ENCODE measurements around the gene SMARCAL1. TPM values are rescaled to one million over a fixed set of nuclear protein-coding genes. Genes with fewer than 3 reads are reported as not detected.

SMARCAL1 gene
- total RNA-seq, 2 donors from 2014 or later, result 15.3 to 32.2 TPM

DNA sequence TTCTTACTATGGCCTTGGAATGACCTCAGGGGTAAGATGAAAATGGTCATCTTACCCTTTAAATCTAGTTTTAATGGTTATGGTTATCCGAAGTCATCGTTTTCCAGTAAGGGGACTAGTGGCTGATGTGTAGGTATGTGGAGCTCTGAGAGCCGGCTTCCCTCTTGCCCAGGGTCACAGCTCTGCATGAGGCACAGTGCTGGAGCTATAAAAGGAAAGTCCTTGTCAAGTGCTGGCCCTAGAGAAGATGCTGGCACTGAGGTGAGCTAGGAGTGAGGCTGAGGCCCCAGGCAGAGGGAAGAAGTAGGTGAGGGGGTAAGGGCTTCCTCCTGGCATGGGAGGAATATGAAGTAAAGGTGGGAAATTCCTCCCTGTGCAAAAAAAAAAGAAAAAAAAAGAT lies 35.0 kb downstream of the SMARCAL1 start:
- Histone ChIP-seq H3K27me3 (replicated peaks; ENCODE audit: insufficient read depth) (no peaks in the 10 kb centered on the region), H3K27ac (no peak overlapping the region), H3K9me3 (no peaks in the 10 kb centered on the region), H3K36me3 (peaks cover 5 to 7% of the 10 kb centered on the region in 2 donors), H3K4me1 (replicated peaks) (no peaks in the 10 kb centered on the region), H3K4me3 (no peak overlapping the region)
- intact Hi-C loops (cut with DNase I), result no loop called here
- TF ChIP-seq POLR2A (IDR thresholded peaks at IDR 0.05) (no peak), POLR2AphosphoS5 (IDR thresholded peaks at IDR 0.05) (no peak)
- TF ChIP-seq, protein P1, sequence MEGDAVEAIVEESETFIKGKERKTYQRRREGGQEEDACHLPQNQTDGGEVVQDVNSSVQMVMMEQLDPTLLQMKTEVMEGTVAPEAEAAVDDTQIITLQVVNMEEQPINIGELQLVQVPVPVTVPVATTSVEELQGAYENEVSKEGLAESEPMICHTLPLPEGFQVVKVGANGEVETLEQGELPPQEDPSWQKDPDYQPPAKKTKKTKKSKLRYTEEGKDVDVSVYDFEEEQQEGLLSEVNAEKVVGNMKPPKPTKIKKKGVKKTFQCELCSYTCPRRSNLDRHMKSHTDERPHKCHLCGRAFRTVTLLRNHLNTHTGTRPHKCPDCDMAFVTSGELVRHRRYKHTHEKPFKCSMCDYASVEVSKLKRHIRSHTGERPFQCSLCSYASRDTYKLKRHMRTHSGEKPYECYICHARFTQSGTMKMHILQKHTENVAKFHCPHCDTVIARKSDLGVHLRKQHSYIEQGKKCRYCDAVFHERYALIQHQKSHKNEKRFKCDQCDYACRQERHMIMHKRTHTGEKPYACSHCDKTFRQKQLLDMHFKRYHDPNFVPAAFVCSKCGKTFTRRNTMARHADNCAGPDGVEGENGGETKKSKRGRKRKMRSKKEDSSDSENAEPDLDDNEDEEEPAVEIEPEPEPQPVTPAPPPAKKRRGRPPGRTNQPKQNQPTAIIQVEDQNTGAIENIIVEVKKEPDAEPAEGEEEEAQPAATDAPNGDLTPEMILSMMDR (IDR thresholded peaks at IDR 0.05), result no peak
- 100% methylated on average over 3 of the region's 3 CpGs for WGBS
- DNase-seq (ENCODE audit: low spot score), result no peak

- no peak overlapping the region for H3K4me3 ChIP-seq
- no peaks in the 10 kb centered on the region for H3K4me1 ChIP-seq (replicated peaks)
- H3K36me3 ChIP-seq, result peaks cover 5 to 7% of the 10 kb centered on the region in 2 donors
- no peaks in the 10 kb centered on the region for H3K27me3 ChIP-seq (replicated peaks; ENCODE audit: insufficient read depth)
- DNase-seq (ENCODE audit: low spot score), result no peak
- no peaks in the 10 kb centered on the region for H3K9me3 ChIP-seq
- no peak overlapping the region for H3K27ac ChIP-seq
- intact Hi-C loops (cut with DNase I), result no loop called here
- TF ChIP-seq POLR2A (IDR thresholded peaks at IDR 0.05) (no peak), POLR2AphosphoS5 (IDR thresholded peaks at IDR 0.05) (no peak)
- TF ChIP-seq, protein P1 (IDR thresholded peaks at IDR 0.05), result no peak
These were observed 36.5 kb downstream of the SMARCAL1 start for GRCh38 chr2:216448829-216449228.

GRCh38 chr2:216450346-216450745 lies 38.1 kb downstream of the SMARCAL1 start:
- H3K4me3 ChIP-seq, result no peak overlapping the region
- no peaks in the 10 kb centered on the region for H3K9me3 ChIP-seq
- intact Hi-C loops (cut with DNase I), result no loop called here
- no peaks in the 10 kb centered on the region for H3K4me1 ChIP-seq (replicated peaks)
- no peak overlapping the region for H3K27ac ChIP-seq
- no peaks in the 10 kb centered on the region for H3K27me3 ChIP-seq (replicated peaks; ENCODE audit: insufficient read depth)
- DNase-seq (ENCODE audit: low spot score), result no peak
- TF ChIP-seq POLR2A (IDR thresholded peaks at IDR 0.05) (no peak), POLR2AphosphoS5 (IDR thresholded peaks at IDR 0.05) (no peak)
- TF ChIP-seq, protein P1 (IDR thresholded peaks at IDR 0.05), result no peak
- H3K36me3 ChIP-seq, result peaks cover 5 to 7% of the 10 kb centered on the region in 2 donors

DNA sequence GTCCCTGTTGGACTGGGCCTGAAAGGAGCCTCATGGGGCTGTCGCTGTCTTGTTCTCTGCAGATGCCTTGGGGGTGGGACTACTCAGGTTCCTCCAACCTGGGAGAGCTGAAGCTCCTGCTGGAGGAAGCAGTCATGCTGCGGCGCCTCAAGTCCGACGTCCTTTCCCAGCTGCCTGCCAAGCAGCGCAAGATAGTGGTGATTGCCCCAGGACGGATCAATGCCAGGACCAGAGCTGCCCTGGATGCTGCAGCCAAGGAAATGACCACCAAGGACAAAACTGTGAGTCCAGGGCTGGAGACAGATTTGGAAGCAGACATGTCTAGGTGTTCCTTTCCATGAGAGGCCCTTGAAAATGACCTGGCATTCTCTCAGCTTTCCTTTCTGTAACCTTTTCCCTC lies 38.5 kb downstream of the SMARCAL1 start:
- intact Hi-C loops (cut with DNase I), result no loop called here
- WGBS, result 89% methylated on average over 7 of the region's 7 CpGs
- no peak overlapping the region for H3K27ac ChIP-seq
- H3K4me3 ChIP-seq, result no peak overlapping the region
- no peak for TF ChIP-seq POLR2AphosphoS5 (IDR thresholded peaks at IDR 0.05)
- TF ChIP-seq POLR2A (IDR thresholded peaks at IDR 0.05), result no peak
- TF ChIP-seq, protein P1 (IDR thresholded peaks at IDR 0.05), result no peak
- H3K4me1 ChIP-seq (replicated peaks), result no peaks in the 10 kb centered on the region
- H3K27me3 ChIP-seq (replicated peaks; ENCODE audit: insufficient read depth), result no peaks in the 10 kb centered on the region
- no peaks in the 10 kb centered on the region for H3K9me3 ChIP-seq
- DNase-seq (ENCODE audit: low spot score), result no peak
- H3K36me3 ChIP-seq, result peaks cover 5 to 7% of the 10 kb centered on the region in 2 donors

GRCh38 chr2:216453955-216454614 lies 41.8 kb downstream of the SMARCAL1 start:
- Histone ChIP-seq H3K9me3 (no peaks in the 10 kb centered on the region), H3K36me3 (no peaks in the 10 kb centered on the region), H3K4me1 (replicated peaks) (no peaks in the 10 kb centered on the region), H3K27me3 (replicated peaks; ENCODE audit: insufficient read depth) (no peaks in the 10 kb centered on the region), H3K4me3 (no peak overlapping the region), H3K27ac (no peak overlapping the region)
- 100% methylated on average over 4 of the region's 4 CpGs for WGBS
- DNase-seq (ENCODE audit: low spot score), result no peak
- TF ChIP-seq POLR2AphosphoS5 (IDR thresholded peaks at IDR 0.05) (no peak), POLR2A (IDR thresholded peaks at IDR 0.05) (no peak)
- TF ChIP-seq, protein P1 (IDR thresholded peaks at IDR 0.05), result no peak
- intact Hi-C loops (cut with DNase I), result no loop called here
